A549 (cell line): Measurements from ENCODE around the gene CADM1.

Experiments
- CTCF ChIP-seq: fragments of >200 bp; sonication (Bioruptor Twin); formaldehyde crosslinking; IDR thresholded peaks from 3 replicates; pipeline ENCODE4 v1.5.1; 2016
- JUNB ChIP-seq: fragments of >200 bp; sonication (Bioruptor Twin); formaldehyde crosslinking; IDR thresholded peaks from 2 replicates; pipeline ENCODE4 v1.6.1; 2016
- MAX ChIP-seq: IDR thresholded peaks from 2 replicates; pipeline ENCODE4 v1.6.1; 2012
- POLR2A ChIP-seq: IDR thresholded peaks from 2 replicates; pipeline ENCODE4 v1.6.1; 2012; ENCODE audit warnings: mild to moderate bottlenecking, low read length
- RFX5 ChIP-seq: fragments of 450-650 bp; IDR thresholded peaks from 2 replicates; pipeline ENCODE4 v1.7.1; 2014; ENCODE audit warnings: antibody characterized with exemption, mild to moderate bottlenecking, moderate library complexity

GRCh38 chr11:115437902-115438575, 66.2 kb downstream of the CADM1 start:
- TF ChIP-seq POLR2A (no peak), CTCF (no peak), RFX5 (no peak), JUNB (no peak), MAX (no peak)
